Stimulated activated CD8-positive, alpha-beta memory T cell treated with anti-CD3 and anti-CD28 coated beads, Interleukin-4, amount 100 ng/mL, for 24 hours (primary cell): ENCODE results near the gene USO1.
"Not testable (repeated sequence)": the region's sequence is repeated elsewhere in the genome, so short reads cannot be mapped to it uniquely, and the experiment has no call there.

Experiments
- DNase-seq: peaks from one replicate; pipeline ENCODE4 v3.0.0-alpha.2; 2020; ENCODE audit warnings: low read depth

USO1 gene

GRCh38 chr4:75841641-75842520 is 117.5 kb downstream of the USO1 start:
- no peak for DNase-seq

GRCh38 chr4:75843596-75843995 is 119.2 kb downstream of the USO1 start:
- DNase-seq = no peak

- DNase-seq = no peak
Observed at GRCh38 chr4:75844151-75844662, 119.8 kb downstream of the USO1 start.

- no peak for DNase-seq
Observed at GRCh38 chr4:75845992-75846391, 121.6 kb downstream of the USO1 start.

GRCh38 chr4:75848171-75848760 is 123.9 kb downstream of the USO1 start:
- DNase-seq = not testable (repeated sequence)

GRCh38 chr4:75848891-75849290 is 124.5 kb downstream of the USO1 start:
- DNase-seq = no peak

GRCh38 chr4:75849461-75849860 is 125.1 kb downstream of the USO1 start:
- no peak for DNase-seq

- no peak for DNase-seq
Observed at GRCh38 chr4:75858721-75859120, 134.3 kb downstream of the USO1 start.

- no peak for DNase-seq
Observed at GRCh38 chr4:75860606-75861005, 136.2 kb downstream of the USO1 start.
